Prostate gland (tissue), 2 donors: ENCODE results near the gene STARD10.

Experiments used
- POLR2A ChIP-seq: fragments of 450-650 bp; IDR thresholded peaks from one replicate; pipeline ENCODE4 v1.6.1; 2016; ENCODE audit warnings: antibody characterized with exemption, mild to moderate bottlenecking
- POLR2AphosphoS5 ChIP-seq: sonication (generic); formaldehyde crosslinking; IDR thresholded peaks from one replicate; pipeline ENCODE4 v1.6.1; 2017; ENCODE audit warnings: antibody characterized with exemption
- TF ChIP-seq, protein P1 (sequence below), 4 experiments: fragments of 200-600 bp in 2 of 4; fragments of 450-650 bp in 2 of 4; sonication (generic) in 2 of 4; IDR thresholded peaks; 1 replicate in 3 of 4; 2 replicates in 1 of 4; pipeline ENCODE4 v1.5.1; 2016 to 2019; ENCODE audit warnings: antibody characterized with exemption in 4 of 4, mild to moderate bottlenecking in 2 of 4, moderate library complexity in 2 of 4

- TF ChIP-seq, protein P1, sequence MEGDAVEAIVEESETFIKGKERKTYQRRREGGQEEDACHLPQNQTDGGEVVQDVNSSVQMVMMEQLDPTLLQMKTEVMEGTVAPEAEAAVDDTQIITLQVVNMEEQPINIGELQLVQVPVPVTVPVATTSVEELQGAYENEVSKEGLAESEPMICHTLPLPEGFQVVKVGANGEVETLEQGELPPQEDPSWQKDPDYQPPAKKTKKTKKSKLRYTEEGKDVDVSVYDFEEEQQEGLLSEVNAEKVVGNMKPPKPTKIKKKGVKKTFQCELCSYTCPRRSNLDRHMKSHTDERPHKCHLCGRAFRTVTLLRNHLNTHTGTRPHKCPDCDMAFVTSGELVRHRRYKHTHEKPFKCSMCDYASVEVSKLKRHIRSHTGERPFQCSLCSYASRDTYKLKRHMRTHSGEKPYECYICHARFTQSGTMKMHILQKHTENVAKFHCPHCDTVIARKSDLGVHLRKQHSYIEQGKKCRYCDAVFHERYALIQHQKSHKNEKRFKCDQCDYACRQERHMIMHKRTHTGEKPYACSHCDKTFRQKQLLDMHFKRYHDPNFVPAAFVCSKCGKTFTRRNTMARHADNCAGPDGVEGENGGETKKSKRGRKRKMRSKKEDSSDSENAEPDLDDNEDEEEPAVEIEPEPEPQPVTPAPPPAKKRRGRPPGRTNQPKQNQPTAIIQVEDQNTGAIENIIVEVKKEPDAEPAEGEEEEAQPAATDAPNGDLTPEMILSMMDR (IDR thresholded peaks at IDR 0.05) = no peak
- TF ChIP-seq POLR2AphosphoS5 (no peak), POLR2A (no peak)
Observed at GRCh38 chr11:72747289-72747855, 46.5 kb downstream of the STARD10 start.
